ENCODE data around the gene CLPTM1L.
"Not testable (repeated sequence)": the region's sequence is repeated elsewhere in the genome, so short reads cannot be mapped to it uniquely, and the experiment has no call there.

Gene CLPTM1L

GRCh38 chr5:1328237-1329110 is 16.4 kb downstream of the CLPTM1L start:
- DNase-seq (ENCODE audit: extremely low read depth in 1 of 2, low read depth in 1 of 2): not testable (repeated sequence)

- DNase-seq (ENCODE audit: extremely low read depth in 1 of 2, low read depth in 1 of 2): not testable (repeated sequence)
These were observed 17.8 kb downstream of the CLPTM1L start for GRCh38 chr5:1326901-1327756.

GRCh38 chr5:1326532-1326875 is 18.4 kb downstream of the CLPTM1L start:
- not testable (repeated sequence) for DNase-seq (ENCODE audit: extremely low read depth in 1 of 2, low read depth in 1 of 2)

DNA sequence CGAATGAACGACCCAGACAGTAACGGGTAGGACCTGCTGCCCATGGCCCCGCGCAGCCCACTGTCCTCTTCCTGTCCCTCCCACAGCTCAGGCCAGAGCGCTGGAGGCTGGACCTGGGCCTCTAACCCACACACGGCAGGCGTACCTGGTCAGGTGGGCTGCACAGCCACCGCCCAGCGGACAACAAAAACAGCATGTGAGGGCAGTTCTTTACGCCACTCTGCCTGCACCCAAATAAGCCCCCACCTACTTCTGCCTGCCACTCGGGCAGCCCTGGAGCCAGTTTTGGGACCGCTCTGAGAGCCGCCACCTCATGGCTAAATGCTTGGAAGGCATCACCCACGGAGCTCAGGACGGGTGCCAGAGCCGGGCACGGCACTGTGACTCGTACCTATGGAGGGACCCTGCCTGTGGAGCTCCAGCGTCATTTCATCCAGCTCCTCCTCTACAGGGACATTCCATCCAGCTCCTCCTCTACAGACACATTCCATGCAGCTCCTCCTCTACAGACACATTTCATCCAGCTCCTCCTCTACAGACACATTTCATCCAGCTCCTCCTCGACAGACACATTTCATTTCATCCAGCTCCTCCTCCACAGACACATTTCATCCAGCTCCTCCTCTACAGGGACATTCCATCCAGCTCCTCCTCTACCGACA is 18.9 kb downstream of the CLPTM1L start:
- DNase-seq (ENCODE audit: extremely low read depth in 1 of 2, low read depth in 1 of 2): no peak

DNA sequence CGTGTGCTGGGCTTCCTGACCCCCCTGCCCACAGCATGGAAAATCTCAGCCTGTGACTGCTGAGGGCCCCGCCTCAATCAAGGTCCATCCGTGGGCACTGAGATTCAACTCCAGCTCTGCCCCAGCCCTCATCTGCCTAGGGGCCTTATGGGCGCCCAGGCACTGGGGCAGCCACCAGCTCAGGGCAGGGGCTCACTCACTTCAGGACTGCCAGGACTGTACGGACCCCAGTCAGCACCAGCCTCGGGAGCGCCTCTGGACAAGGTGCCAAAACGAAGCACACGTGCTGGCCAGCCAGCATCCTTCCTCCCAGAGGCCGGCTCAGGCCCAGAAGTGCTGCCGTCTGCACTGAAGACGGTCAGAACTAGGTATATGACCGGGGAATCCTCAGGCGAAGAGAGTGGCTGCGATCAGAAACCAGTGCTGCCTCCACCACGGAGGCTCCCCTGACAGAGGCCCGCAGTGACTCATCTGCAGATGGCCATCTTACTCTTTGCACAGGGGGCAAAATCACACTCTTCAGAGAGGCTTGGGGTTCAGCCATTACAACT is 19.6 kb downstream of the CLPTM1L start:
- DNase-seq (ENCODE audit: extremely low read depth in 1 of 2, low read depth in 1 of 2): no peak

- DNase-seq (ENCODE audit: extremely low read depth in 1 of 2, low read depth in 1 of 2): no peak
These were observed 20.1 kb downstream of the CLPTM1L start for GRCh38 chr5:1324719-1325190.

DNA sequence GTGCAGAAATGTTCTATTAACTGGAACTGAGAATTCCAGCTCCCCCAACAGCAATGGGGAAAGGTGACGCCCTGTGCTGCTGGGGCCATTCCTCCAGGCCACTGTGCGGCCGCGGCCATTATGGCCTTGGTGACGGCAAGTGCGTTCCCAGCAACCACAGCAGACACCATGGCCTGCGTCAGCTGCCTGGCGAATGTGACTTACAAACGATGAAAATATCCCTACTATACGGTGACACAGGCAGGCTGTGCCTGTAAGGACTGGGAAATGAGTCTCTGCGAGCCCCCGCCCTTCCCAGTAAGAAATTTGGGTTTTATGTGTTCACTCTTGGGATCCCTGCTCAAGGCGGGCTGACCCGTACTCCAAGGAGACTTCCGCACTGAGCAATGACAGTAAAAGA is 20.6 kb downstream of the CLPTM1L start:
- no peak for DNase-seq (ENCODE audit: extremely low read depth in 1 of 2, low read depth in 1 of 2)

GRCh38 chr5:1323803-1324173 is 21.1 kb downstream of the CLPTM1L start:
- DNase-seq (ENCODE audit: extremely low read depth in 1 of 2, low read depth in 1 of 2): no peak

DNA sequence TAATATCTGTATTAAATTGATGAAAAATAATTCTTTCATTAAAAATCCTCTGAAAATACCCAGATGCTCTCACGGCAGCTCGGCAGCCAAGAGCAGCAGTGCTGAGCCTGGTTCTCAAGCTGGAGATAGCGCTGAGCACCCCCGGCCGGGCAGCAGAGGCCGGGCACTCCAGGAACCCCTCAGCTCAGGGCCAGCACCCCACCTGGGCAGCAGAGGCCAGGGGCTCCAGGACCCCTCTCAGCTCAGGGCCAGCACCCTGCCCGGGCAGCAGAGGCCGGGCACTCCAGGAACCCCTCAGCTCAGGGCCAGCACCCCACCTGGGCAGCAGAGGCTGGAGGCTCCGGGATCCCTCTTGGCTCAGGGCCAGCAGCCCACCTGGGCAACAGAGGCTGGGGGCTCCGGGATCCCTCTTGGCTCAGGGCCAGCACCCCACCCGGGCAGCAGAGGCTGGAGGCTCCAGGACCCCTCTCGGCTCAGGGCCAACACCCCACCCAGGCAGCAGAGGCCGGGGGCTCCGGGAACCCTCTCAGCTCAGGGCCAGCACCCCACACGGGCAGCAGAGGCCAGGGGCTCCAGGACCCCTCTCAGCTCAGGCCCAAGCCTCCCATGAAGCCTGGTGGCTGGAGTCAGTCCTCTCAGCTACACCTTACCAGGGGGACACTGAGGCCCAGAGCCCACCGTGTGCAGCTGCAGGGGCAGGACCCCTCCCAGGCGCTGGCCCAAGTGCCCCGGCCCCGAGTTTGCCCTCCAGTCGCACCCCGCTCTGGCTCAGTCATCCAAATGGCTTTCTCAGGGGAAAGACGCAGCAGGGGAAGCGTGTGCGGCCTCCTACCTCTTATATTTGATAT is 21.7 kb downstream of the CLPTM1L start:
- DNase-seq (ENCODE audit: extremely low read depth in 1 of 2, low read depth in 1 of 2): no peak

DNA sequence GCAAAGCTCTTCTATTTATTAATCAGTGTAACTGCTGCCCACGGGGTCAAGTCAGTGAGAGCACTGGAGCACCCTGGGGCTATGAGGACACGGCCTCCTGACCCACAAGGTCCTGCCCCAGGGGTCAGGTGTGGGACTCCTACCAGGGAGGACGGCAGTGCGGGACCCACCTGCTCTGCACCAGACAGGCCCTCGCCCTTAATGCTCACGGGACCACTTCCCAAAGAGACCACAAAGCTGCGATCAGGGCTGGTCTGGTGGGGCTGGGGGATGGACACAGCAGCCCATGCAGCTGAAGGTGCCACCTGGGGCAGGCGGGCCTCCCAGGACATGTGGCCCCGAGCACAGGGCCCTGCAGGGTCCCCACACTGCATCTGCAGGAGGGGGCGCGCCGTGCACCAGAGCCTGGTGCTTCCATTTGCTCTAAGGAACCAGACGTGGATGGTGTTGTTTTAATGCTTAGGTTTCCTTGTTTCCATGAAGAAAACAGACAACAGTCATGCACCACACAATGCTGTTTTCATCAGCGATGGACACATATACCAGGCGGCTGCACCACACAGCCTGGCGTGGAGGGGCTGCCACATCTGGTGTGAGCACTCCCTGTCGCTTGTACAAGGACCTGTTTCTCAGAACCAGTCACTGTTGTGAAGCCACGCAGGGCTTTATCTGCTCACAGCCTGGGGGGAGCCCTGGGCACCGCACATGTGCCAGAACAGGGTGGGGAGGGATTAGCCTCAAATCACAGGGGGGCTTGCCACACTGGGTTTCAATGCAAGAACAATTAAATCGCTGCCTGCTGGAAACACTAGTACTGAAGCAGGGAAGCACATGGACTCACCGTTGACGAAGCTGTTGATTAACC is 22.6 kb downstream of the CLPTM1L start:
- no peak for DNase-seq (ENCODE audit: extremely low read depth in 1 of 2, low read depth in 1 of 2)

- DNase-seq (ENCODE audit: extremely low read depth in 1 of 2, low read depth in 1 of 2): no peak
These were observed 23.3 kb downstream of the CLPTM1L start for GRCh38 chr5:1321576-1321975.

GRCh38 chr5:1320436-1321344 is 24.2 kb downstream of the CLPTM1L start:
- no peak for DNase-seq (ENCODE audit: extremely low read depth in 1 of 2, low read depth in 1 of 2)

DNA sequence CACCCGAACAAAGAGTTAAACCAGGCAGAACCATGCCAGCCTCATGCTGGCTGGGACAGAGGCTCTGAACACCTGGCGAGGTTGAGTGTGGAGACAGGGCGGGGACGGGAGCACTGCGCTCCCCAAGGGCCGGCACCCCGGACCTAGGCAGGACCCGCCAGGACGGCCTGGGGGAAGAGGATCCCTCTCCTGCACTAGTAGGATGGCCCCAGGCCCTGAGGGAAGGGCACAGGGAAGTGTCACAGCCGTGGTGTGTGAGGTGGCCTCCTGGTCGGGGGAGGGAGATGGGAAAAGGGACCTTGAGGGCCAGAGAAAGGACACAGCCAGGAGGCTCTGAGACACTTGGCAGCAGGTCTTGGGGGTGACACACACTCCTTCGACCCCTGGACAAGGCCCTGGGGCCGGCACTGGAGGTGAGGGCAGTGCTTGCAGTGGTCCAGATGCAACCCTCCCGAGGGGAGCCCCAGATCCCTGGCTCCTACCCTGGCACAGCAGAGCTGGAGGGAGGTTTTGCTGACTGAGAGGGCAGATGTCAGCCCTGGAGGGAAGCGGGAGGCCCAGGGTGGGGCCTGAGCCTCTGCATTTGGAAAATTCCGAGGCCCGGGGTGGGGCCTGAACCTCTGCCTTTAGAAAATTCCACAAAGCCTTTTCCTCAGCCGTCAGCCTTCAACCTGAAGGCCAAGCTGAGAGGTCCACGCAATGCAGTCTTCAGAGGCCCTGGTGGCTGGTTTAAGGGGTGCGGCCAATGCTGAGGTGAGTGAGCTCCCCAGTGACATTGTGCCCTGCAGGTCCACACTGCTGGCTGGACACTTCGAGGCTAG is 25.3 kb downstream of the CLPTM1L start:
- DNase-seq (ENCODE audit: extremely low read depth in 1 of 2, low read depth in 1 of 2): no peak

DNA sequence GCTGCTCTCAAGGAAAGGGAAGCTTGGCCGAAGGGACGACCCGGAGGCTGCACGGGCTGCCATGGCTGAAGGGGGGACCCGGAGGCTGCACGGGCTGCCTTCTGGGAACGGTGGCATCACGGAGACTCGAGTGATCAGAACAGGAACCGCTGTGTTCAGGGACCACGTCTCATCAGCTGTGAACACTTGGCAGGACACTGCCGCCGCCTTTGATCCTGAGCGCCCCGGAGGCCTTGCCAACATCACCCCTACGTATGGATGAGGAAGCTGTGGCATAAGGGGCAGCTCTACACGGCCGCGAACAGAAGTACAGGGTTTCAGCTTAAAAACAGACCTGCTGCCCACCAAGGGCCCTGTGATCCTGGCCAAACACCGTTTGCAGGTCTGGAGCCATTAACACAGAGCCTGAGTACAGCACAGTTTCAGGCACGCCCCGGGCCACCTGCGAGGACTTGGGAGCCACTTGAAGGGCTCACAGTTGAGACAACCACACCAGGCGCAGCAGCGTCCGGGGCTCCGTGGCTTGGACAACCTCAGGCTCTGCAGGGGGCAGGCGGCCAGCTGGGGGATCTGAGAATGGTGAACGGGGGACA is 26.1 kb downstream of the CLPTM1L start:
- no peak for DNase-seq (ENCODE audit: extremely low read depth in 1 of 2, low read depth in 1 of 2)

DNA sequence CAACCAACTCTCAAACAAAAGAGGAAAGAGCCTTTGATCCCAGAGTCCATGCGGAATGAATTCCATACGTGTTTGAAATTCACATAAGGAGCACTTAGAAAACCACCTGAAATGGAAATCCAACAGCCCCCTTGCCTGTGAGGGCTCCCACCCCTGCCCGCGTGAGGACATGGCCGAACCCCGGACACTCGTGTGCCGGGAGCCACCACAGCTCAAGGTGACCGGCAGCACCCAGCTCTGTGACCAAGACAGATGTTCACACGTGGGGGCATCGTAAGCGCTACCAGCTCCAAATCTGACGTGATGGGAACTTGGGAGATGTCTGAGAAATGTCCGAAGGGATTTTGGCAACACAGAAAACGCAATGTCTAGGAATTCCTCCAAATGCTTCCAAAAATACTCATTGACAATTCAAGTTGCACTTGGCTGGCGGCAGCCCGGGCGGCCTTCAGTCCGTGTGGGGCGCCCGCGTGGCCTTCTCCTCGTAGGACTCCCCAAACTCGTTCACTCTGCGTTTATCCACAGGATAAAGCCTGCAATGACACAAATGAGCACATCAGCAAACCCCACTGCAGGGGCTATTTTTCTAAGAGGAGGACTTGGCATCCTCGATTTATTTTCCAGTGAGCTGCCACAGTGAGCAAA is 26.9 kb downstream of the CLPTM1L start:
- DNase-seq (ENCODE audit: extremely low read depth in 1 of 2, low read depth in 1 of 2): no peak

GRCh38 chr5:1316588-1317340 is 28.1 kb downstream of the CLPTM1L start:
- DNase-seq (ENCODE audit: extremely low read depth in 1 of 2, low read depth in 1 of 2): no peak
